GM18867 (cell line): ENCODE measurements around the gene CLDN10.
"Not testable (repeated sequence)": the region's sequence is repeated elsewhere in the genome, so short reads cannot be mapped to it uniquely, and the experiment has no call there.

Source experiments
- ATAC-seq: cut with Tn5 transposase; IDR thresholded peaks from one replicate; pipeline ENCODE4 v1.9.1; 2021; ENCODE audit warnings: mild to moderate bottlenecking, moderate library complexity; ENCODE audit not compliant: unreplicated experiment

CLDN10 gene

GRCh38 chr13:95552539-95553441, at the start of gene CLDN10:
TSS of gene CLDN10 (plus strand) at chr13:95552720. CDS start at chr13:95552754, 34 bp downstream.
- ATAC-seq: no peak

GRCh38 chr13:95503662-95504061, 48.9 kb upstream of the CLDN10 start:
- ATAC-seq: peak; percentile 67

- ATAC-seq: no peak
Measured at GRCh38 chr13:95505265-95505664, 47.3 kb upstream of the CLDN10 start.

GRCh38 chr13:95505986-95506385, 46.5 kb upstream of the CLDN10 start:
- no peak for ATAC-seq

GRCh38 chr13:95507991-95508390, 44.5 kb upstream of the CLDN10 start:
- no peak for ATAC-seq

GRCh38 chr13:95508996-95509395, 43.5 kb upstream of the CLDN10 start:
- ATAC-seq: no peak

GRCh38 chr13:95509521-95510310, 42.8 kb upstream of the CLDN10 start:
- ATAC-seq: no peak

- no peak for ATAC-seq
Measured at GRCh38 chr13:95510950-95511349, 41.6 kb upstream of the CLDN10 start.

GRCh38 chr13:95512424-95512823, 40.1 kb upstream of the CLDN10 start:
- ATAC-seq: no peak

- no peak for ATAC-seq
Measured at GRCh38 chr13:95512957-95513356, 39.6 kb upstream of the CLDN10 start.

- not testable (repeated sequence) for ATAC-seq
Measured at GRCh38 chr13:95515606-95516005, 36.9 kb upstream of the CLDN10 start.

GRCh38 chr13:95516021-95516420, 36.5 kb upstream of the CLDN10 start:
- ATAC-seq: no peak

- no peak for ATAC-seq
Measured at GRCh38 chr13:95516492-95516891, 36.0 kb upstream of the CLDN10 start.

- no peak for ATAC-seq
Measured at GRCh38 chr13:95523598-95523997, 28.9 kb upstream of the CLDN10 start.

GRCh38 chr13:95524264-95524901, 28.1 kb upstream of the CLDN10 start:
- ATAC-seq: no peak

GRCh38 chr13:95527955-95528354, 24.6 kb upstream of the CLDN10 start:
- no peak for ATAC-seq

- ATAC-seq: no peak
Measured at GRCh38 chr13:95530178-95530577, 22.3 kb upstream of the CLDN10 start.

GRCh38 chr13:95533545-95534160, 18.9 kb upstream of the CLDN10 start:
- ATAC-seq: no peak

GRCh38 chr13:95535243-95535642, 17.3 kb upstream of the CLDN10 start:
- peak; percentile 57 for ATAC-seq

GRCh38 chr13:95536632-95537241, 15.8 kb upstream of the CLDN10 start:
- no peak for ATAC-seq
